Femur (tissue), 1 donor: Measurements from ENCODE around the gene TM4SF1.
A peak's percentile ranks its signal among the peaks of the same experiment; 100 is the strongest.
"Not testable (repeated sequence)": the region's sequence is repeated elsewhere in the genome, so short reads cannot be mapped to it uniquely, and the experiment has no call there.

Experiments
- DNase-seq: peaks from one replicate; pipeline ENCODE4 v3.0.0-alpha.2; 2017

TM4SF1 gene

GRCh38 chr3:149393345-149394160 is 16.1 kb upstream of the TM4SF1 start:
- peak; percentile 70 for DNase-seq

GRCh38 chr3:149391960-149392359 is 14.5 kb upstream of the TM4SF1 start:
- peak; percentile 29 for DNase-seq

GRCh38 chr3:149390772-149391212 is 13.3 kb upstream of the TM4SF1 start:
- no peak for DNase-seq

GRCh38 chr3:149390294-149390693 is 12.8 kb upstream of the TM4SF1 start:
- no peak for DNase-seq

GRCh38 chr3:149388531-149389417 is 11.3 kb upstream of the TM4SF1 start:
- no peak for DNase-seq

- no peak for DNase-seq
Measured at GRCh38 chr3:149388001-149388440, 10.6 kb upstream of the TM4SF1 start.

GRCh38 chr3:149386299-149386606 is 8.8 kb upstream of the TM4SF1 start:
- no peak for DNase-seq

- no peak for DNase-seq
Measured at GRCh38 chr3:149385617-149386298, 8.3 kb upstream of the TM4SF1 start.

GRCh38 chr3:149384911-149385321 is 7.5 kb upstream of the TM4SF1 start:
- no peak for DNase-seq

- DNase-seq, result no peak
Measured at GRCh38 chr3:149384167-149384566, 6.7 kb upstream of the TM4SF1 start.

- DNase-seq, result no peak
Measured at GRCh38 chr3:149383703-149384102, 6.3 kb upstream of the TM4SF1 start.

- no peak for DNase-seq
Measured at GRCh38 chr3:149382518-149382917, 5.1 kb upstream of the TM4SF1 start.

GRCh38 chr3:149382101-149382467 is 4.6 kb upstream of the TM4SF1 start:
- no peak for DNase-seq

GRCh38 chr3:149381173-149382100 is 4.0 kb upstream of the TM4SF1 start:
- DNase-seq, result no peak

GRCh38 chr3:149380220-149380619 is 2.8 kb upstream of the TM4SF1 start:
- not testable (repeated sequence) for DNase-seq

GRCh38 chr3:149378478-149379309 is 1.2 kb upstream of the TM4SF1 start:
- no peak for DNase-seq

GRCh38 chr3:149376718-149377407 is 586 bp downstream of the TM4SF1 start:
- peak; percentile 43 for DNase-seq

GRCh38 chr3:149375501-149376196 is 1.8 kb downstream of the TM4SF1 start:
- no peak for DNase-seq

GRCh38 chr3:149374793-149375500 is 2.5 kb downstream of the TM4SF1 start:
- DNase-seq, result no peak
